NCI-H1092 (cell line): ENCODE results near the gene SAMD4A.

Experiments
- DNase-seq: peaks from one replicate; lab custom pipeline; 2025; lab: John Stamatoyannopoulos, UW

The SAMD4A gene

DNA sequence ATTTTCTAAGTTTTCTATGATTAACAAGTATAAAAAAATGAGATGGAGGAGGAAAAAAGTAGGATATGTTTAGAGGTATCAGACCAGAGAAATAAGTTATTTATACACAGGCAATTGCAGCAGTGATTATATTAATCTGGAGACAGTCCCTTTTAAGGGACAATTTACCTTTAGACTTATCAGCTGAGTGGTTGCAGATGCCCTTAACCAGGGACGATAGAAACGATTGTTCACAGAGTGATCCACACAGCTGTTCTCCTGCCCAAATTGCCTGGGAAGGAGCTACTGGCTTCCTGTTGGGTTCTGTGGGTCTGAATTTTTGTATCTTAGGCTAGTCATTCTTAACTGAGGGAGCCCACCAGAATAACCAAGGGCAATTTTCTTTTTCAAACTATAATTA is 269.3 kb downstream of the SAMD4A start:
- no peak for DNase-seq

DNA sequence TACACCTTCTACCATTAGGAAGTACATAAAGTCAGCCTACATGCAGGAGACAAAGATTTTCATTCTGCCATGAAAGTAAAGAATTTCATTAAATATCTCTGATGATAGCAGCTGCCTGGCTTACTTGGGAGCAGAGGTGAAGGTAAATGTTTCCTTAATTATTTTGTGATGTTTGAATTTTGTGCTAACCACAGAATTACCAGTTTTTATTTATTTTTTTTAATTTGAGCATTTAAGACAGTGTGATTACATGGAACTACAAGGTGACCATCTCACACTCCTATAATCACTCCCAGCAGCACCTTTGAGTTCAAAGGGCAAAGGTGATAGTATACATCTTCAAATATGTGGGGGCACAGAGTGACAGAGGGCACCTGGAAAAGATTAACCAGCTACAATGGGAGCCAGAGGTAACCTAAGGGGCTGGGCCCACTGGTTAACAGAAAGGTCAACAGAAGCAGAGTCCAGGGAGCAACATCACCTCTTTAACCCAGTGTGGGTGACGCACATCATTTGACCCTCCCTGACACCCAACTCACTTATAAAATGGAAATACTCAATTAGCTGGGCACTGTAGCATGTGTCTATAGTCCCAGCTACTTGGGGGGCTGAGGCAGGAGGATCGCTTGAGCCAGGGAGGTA is 270.7 kb downstream of the SAMD4A start:
- DNase-seq, result no peak

DNA sequence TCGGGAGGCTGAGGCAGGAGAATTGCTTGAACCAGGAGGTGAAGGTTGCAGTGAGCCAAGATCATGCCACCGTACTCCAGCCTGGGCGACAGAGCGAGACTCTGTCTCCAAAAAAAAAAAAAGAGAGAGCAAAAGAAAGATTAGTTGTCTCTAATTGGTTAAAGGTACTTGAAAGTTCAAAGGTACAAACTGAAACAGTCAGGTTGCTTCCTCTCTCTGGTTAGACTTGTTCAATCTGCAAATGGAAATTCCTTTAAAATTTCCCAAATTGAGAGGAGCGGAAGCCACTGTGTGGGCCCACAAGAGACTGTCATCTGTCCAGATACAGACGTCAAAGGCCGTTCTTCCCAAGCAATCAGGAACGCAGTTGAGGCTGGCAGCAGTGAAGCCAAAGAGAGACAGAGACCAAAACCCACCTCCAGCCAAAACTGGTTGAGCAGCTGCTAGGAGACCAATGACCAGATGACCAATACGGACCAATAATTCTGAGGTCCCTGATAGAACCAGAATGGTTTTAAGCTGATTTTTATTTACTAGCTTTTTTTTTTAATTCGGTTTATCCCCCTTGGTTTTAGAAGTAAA is 272.1 kb downstream of the SAMD4A start:
- DNase-seq, result no peak

DNA sequence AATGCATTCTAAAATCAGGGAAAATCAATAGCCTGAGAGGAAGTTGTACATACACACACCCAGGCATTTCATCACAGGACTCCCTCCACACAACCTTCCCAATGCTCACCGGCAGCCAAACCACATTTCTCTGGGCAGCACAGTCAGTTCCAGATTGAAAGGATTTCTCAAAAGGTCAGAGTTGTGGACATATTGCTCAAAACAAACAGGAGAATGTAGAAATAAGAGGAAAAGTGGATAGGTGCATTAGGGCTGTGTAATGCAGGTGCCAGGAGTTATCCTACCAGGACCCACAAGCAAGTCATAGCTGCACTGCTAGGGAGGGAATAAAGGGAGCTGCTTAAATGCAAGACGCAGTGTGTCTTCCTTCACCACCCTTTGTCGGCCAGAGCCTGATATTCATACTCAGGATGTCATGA is 272.8 kb downstream of the SAMD4A start:
- DNase-seq, result no peak

DNA sequence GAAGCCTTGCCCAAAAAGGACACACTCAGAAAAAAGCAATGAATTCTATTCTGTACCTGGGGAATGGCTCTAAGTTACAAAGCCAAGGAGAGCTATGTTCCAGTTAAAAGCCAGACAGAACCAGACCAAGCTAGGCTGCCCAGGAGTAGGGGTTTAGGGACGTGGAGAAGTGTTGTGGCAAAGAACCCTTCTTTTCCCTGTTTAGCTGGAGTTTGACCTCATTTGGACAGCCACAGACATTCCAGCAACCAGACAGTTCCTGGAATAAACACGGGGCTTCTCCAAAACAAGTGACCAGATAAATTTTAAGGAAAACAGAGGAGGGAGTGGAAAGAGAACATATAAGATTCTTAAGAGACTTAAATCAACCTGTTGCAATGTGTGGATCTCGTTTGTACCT is 273.4 kb downstream of the SAMD4A start:
- DNase-seq, result no peak

DNA sequence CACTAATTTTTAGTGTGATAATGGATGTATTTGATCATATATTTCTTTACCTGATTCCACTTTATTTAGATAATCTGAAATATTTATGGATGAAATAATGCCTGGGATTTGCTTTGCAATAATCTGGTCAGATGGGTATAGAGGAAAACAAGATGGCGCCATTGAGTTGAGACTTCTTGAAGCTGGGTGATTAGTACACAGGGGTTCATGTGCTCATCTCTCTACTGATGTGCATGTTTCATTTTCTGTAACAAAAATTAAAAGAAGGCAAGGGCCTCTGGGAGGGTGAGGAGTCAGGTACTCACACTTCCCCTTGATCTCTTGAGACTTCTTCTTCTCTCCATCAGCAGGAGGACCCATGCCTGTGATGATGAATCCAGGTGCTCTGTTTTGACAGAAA is 273.9 kb downstream of the SAMD4A start:
- DNase-seq, result no peak
